DMS79 treated with DMSO at 0.1 percent for 48 hours (cell line): Measurements from ENCODE around the gene SSU72.
"Not testable (repeated sequence)": the region's sequence is repeated elsewhere in the genome, so short reads cannot be mapped to it uniquely, and the experiment has no call there.

ENCODE experiments used
- DNase-seq: peaks from one replicate; lab custom pipeline; 2025; lab: John Stamatoyannopoulos, UW

Gene SSU72

DNA sequence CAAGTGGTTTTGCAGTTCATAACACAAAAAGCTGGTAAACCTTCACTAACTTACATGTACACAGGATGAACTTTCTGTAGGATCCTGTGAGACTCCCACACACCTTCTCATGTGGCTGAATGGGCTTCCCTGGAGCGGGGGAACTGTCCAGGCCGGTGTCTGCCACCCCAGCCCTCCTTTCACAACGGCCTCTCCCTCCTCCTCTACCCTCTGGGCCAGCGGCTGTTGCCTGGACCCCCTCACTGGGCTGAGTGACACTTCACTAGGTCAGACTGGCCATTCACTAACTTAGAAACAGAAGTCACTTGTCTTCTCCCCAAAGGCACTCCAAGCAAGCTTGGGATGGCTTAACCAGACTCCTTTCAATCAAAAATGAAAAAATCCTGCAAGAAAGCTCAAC is 16.1 kb downstream of the SSU72 start:
- no peak for DNase-seq

- not testable (repeated sequence) for DNase-seq
Measured at GRCh38 chr1:1557688-1558087, 17.0 kb downstream of the SSU72 start.

- DNase-seq, result not testable (repeated sequence)
Measured at GRCh38 chr1:1556961-1557360, 17.7 kb downstream of the SSU72 start.

- no peak for DNase-seq
Measured at GRCh38 chr1:1556505-1556904, 18.2 kb downstream of the SSU72 start.

DNA sequence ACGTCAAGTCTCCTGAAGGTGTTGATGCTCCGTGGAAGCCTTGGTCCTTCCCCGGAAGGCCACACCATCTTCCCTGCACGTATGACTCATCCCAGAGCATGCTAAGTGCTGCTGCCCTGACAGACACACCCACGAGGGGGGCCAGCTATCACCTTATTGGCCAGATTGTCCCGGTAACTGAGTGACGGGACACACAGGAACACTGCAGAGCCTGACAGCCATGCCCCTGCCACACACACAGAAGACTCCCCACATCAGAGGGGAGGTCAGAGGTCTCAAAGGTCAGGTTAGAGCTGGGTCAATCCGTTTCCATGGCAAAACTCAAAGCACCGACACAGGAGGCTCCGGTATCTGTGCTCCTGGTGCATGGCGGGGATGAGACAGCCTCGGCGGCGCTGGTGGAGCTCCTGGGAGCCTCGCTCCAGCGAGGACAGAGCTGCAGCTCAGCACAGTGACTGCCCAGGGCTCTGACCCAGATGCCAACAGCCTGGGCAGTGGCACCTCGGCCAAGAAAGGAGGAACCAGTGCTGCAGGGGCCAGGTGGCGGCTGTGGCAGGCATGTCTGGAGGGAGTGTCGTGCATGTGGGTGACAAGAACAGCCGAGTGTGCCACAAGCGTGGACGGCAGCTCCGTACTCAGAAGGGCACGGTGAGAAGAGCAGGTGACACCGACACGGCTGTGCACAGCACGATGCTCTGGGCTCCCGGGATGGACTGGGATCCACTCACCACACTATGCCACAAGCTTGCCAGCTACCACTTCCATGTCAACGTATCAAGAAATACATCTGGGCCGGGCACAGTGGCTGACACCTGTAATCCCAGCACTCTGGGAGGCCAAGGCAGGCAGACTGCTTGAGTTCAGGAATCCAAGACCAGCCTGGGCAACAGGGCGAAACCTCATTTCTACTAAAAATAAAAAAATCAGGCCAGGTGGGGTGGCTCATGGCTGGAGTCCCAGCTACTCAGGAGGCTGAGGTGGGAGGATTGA is 19.4 kb downstream of the SSU72 start:
- DNase-seq, result no peak

- DNase-seq, result no peak
Measured at GRCh38 chr1:1554550-1554925, 20.1 kb downstream of the SSU72 start.

DNA sequence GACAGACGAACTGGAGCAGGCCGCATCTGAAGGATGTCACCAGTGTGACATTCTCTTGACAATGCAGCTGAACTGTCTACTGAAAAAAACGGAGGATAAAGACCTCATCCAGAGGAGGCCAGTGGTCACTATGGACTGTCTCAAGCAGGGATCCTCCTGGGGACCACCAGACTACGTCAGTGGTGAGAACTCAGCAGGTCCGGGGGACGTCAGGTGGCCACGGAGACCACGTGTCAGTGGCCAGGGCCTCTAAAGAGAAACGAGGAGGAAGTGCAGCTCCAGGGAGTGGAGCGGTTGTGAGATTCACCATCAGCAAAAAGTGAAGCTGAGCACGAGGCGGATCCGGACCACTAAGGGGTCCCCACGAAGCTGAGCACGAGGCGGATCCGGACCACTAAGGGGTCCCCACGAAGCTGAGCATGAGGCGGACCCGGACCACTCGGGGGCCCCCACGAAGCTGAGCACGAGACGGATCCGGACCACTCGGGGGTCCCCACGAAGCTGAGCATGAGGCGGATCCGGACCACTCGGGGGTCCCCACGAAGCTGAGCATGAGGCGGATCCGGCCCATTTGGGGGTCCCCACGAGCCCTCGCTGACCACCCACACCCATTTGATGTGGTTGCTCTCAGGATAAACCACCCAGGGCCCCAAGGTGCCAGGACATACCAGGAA is 20.7 kb downstream of the SSU72 start:
- DNase-seq, result no peak

DNA sequence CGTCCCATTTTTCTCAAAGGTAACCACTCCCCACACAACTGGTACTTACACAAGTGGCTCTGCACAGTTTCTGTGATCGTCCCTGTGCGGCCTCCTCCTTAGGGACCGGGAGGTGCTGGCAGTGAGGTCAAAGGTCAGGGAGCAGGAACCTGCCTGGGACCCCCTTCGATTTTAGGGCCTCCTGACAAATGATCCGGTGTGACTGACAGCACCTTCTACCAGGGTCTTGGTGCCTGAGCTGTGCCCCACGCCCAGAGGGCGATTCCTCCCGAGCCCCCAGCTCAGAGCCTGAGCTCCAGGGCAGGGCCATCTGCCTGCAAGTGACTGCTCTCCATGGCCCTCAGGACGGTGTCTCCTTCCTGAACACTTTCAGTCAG is 22.4 kb downstream of the SSU72 start:
- DNase-seq, result no peak

DNA sequence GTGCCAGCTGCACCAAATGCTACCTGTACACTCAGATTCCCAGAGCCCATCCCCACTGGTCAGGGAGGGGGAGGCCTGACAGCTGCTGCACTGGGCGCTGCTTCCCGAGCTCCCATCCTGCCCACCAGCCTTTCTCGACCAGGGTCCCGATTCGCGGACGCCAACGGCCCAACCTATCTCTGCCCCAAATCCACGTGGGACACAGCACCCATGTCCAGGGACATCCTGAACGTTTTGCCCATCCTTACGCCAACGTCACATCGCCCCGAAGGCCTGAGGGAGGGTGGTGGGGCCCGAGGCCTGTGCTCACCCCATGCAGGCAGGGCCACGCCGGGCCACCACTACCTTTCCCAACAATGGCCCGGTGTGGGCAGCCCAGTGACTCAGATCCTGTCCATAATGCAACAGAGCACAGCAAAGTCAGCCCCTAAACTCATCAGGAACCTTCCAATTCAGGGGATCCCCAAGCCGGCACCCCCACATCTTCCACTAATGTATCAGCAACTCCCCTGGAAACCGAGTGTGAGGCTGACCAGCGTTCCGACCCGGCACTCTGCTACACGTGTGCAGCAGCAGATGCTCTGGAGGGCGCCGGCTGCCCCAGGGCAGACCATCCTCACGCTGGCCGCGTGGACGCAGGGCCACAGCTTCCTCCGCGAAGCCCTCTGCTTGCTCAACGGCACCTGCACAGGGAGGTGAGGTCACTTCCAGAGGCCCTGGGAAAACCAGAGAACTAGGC is 23.0 kb downstream of the SSU72 start:
- DNase-seq, result no peak

DNA sequence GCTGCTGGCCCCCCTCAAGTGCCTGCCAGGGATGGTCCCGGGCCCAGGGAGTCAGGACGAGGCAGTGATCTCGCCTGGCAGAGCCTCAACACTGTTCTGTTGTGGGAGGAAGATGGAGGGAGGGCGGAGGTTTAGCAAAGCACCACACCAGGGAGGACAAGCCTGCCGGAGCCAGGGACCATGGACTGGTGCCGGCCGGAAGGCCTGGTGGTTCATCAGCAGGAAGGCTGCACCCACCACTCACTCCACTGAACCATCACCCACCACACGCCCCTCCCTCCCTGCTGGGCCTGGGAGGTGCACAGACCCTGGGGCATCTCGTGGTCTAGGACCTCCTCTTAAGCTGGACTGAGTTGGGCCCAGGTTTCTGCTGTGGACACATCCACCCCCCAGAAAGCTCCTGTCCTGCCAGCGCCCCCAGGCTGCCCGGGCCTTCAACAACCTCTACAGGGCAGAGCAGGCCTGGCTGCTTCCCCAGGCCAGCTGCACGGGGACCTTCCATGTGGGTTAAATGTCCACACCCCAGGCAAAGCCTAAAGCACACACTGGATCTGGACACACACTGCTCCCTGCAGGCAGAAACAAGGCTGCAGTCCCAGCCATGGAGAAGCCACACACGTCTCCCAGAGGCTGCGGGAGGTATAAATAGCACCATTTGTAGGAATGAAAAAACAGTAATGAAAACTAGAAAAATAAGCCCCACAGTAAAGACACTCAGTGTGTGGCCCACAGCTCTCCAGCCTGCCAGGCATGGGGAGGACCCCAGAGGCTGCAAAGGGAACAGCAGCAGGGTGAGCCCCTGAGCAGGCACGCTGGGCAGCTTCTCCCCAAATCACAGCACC is 23.9 kb downstream of the SSU72 start:
- no peak for DNase-seq

- no peak for DNase-seq
Measured at GRCh38 chr1:1550087-1550486, 24.6 kb downstream of the SSU72 start.

DNA sequence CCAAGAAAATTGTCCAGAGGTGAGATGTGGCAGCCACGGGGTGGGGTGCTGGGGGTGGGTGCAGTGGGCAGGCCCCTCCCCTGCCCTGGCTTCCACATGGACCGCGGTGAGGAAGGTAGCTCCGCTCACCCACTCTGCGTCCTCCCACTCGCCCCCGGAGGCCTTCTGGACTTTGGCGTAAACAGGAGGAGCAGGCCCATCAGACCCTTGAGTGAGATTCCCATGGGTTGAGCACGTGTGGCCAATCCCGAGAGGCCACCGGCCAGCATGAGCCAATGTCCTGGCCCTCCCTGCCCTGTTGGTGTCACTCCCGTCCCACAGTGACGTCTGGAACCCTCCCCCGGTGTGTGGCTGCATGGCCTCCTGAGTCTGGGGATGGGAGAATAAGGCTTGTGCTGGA is 26.1 kb downstream of the SSU72 start:
- no peak for DNase-seq

- no peak for DNase-seq
Measured at GRCh38 chr1:1547476-1547875, 27.2 kb downstream of the SSU72 start.

DNA sequence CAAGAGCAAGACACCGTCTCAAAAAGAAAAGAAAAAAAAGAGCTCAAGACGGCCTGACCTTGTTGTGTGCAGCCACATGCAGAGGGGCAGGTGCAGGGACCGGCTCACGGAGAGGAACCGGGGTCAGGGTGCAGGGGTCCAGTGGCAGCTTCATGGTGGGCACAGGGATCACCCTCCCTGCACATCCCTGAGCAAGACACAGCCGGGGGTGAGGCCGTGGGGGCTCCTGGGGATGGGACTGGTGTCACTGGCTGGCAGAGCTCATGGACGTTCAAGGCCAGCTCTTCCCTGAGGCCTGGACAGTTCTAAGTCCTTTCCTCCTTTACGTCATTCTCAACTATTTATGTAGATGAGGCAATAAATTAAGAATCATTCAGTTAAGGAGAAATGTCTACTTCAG is 27.7 kb downstream of the SSU72 start:
- no peak for DNase-seq

GRCh38 chr1:1545946-1546737 is 28.5 kb downstream of the SSU72 start:
- no peak for DNase-seq

GRCh38 chr1:1544544-1544943 is 30.1 kb downstream of the SSU72 start:
- no peak for DNase-seq

DNA sequence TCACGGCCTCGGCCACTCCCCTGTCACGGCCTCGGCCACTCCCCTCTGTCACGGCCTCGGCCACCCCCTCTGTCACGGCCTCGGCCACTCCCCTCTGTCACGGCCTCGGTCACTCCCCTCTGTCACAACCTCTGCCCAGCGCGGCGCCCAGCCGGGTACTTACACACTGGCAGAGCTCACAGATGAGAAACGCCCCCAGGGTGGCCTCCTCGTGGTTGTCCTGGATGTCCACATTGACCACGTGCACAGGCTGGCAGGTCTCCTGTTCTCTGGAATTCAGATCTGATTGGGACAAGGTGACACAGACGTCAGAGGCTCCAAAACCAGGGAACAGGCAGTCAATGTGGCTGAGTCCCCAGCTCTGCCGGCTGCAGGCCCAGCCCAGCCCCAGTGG is 31.0 kb downstream of the SSU72 start:
- DNase-seq, result no peak

GRCh38 chr1:1542766-1543705 is 31.6 kb downstream of the SSU72 start:
- DNase-seq, result no peak

DNA sequence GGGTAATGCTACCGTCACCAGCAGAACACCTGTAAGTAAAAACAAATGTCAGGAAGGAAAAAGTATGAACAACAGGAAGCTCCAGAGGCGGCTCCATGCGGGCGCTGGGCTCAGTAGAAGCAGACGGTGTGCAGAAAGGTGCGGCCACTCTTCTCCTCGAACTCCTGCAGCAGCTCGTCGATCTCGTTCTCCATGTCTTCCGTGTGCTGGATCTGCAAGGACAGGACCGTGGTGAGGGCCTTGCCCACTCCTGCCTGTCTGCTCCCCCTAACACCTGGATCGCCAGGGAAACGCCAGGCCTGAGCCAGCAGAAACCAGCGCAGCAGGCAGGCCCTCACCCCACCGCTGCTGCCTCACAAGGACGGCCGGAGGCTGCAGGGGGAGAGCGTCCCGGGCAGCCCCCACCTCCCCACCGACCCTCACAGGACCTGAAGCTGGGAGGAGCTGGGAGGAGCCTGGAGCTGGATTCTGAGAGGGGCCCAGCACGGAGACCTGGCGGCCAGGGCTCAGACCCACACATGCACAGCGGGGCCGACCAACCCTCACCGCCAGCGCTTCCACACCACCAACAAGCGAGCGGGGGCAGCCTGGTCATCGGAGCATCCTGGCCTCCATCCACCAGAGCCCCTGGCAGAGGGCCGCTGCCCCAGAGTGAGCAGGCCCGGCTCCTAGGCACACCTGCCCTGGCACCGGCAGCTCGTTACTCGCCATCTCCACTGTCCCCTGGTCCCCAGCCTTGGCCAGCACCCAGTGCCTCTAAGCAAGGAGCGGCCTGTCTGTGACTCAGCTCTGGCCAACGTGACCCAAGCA is 32.5 kb downstream of the SSU72 start:
- DNase-seq, result no peak
